GM23338 (cell line): ENCODE measurements around the gene WDR41. TPM values are rescaled to one million over a fixed set of nuclear protein-coding genes. Genes with fewer than 3 reads are reported as not detected.

Source experiments
- ATAC-seq: fragments of 200-7000 bp; cut with Tn5 transposase; 3 replicates; pipeline ENCODE4 v1.9.1; 2020
- DNase-seq: peaks from one replicate; pipeline ENCODE4 v3.0.0-alpha.2; 2015; ENCODE audit warnings: low spot score
- H2AFZ ChIP-seq: fragments of 200-600 bp; sonication (generic); 2 replicates; pipeline ENCODE4 v1.8.0; 2016; ENCODE audit warnings: antibody characterized with exemption, mild to moderate bottlenecking, moderate library complexity
- H3F3A ChIP-seq: fragments of 200-600 bp; sonication (generic); replicated peaks from 2 replicates; pipeline ENCODE4 v1.8.0; 2017; ENCODE audit warnings: antibody characterized with exemption, mixed run types, low read depth
- H3K27ac ChIP-seq: fragments of 200-600 bp; sonication (generic); 2 replicates; pipeline ENCODE4 v1.6.1; 2016; ENCODE audit warnings: low read depth
- H3K27me3 ChIP-seq: fragments of 200-600 bp; sonication (generic); 2 replicates; pipeline ENCODE4 v1.8.0; 2016; ENCODE audit warnings: mild to moderate bottlenecking, mixed run types, moderate library complexity; ENCODE audit not compliant: insufficient read depth
- H3K36me3 ChIP-seq: fragments of 200-600 bp; sonication (generic); 2 replicates; pipeline ENCODE4 v1.8.0; 2016; ENCODE audit warnings: mild to moderate bottlenecking; ENCODE audit not compliant: insufficient read depth
- H3K4me1 ChIP-seq: fragments of 200-600 bp; sonication (generic); 2 replicates; pipeline ENCODE4 v1.8.0; 2016; ENCODE audit warnings: mild to moderate bottlenecking, moderate library complexity; ENCODE audit not compliant: insufficient read depth
- H3K4me2 ChIP-seq: fragments of 200-600 bp; sonication (generic); 2 replicates; pipeline ENCODE4 v1.7.1; 2017; ENCODE audit warnings: mixed run types
- H3K4me3 ChIP-seq: fragments of 200-600 bp; sonication (generic); 2 replicates; pipeline ENCODE4 v1.6.1; 2016; ENCODE audit warnings: mixed run types
- H3K79me2 ChIP-seq: fragments of 200-600 bp; sonication (generic); replicated peaks from 2 replicates; pipeline ENCODE4 v1.8.0; 2017; ENCODE audit warnings: mild to moderate bottlenecking; ENCODE audit not compliant: insufficient read depth
- H3K9me2 ChIP-seq: fragments of 200-600 bp; sonication (generic); 2 replicates; pipeline ENCODE4 v1.8.0; 2017; ENCODE audit not compliant: insufficient read depth
- H4K20me1 ChIP-seq: fragments of 200-600 bp; sonication (generic); replicated peaks from 2 replicates; pipeline ENCODE4 v1.8.0; 2017; ENCODE audit warnings: mild to moderate bottlenecking; ENCODE audit not compliant: insufficient read depth
- H3K27ac Mint-ChIP-seq: 2 replicates; pipeline ENCODE4 v1.8.0; 2020; ENCODE audit warnings: inconsistent platforms, mild to moderate bottlenecking, moderate library complexity, mixed read lengths
- H3K27me3 Mint-ChIP-seq: 3 replicates; pipeline ENCODE4 v1.8.0; 2022; ENCODE audit warnings: low read depth, mild to moderate bottlenecking, moderate library complexity, mixed read lengths, inconsistent platforms; ENCODE audit not compliant: insufficient read depth, poor library complexity
- H3K36me3 Mint-ChIP-seq: 3 replicates; pipeline ENCODE4 v1.8.0; 2021; ENCODE audit warnings: low read depth, mild to moderate bottlenecking, inconsistent platforms, moderate library complexity, mixed read lengths
- H3K4me1 Mint-ChIP-seq: 3 replicates; pipeline ENCODE4 v1.8.0; 2020; ENCODE audit warnings: mild to moderate bottlenecking, inconsistent platforms, mixed read lengths
- H3K4me3 Mint-ChIP-seq: 3 replicates; pipeline ENCODE4 v1.8.0; 2021; ENCODE audit warnings: moderate library complexity, mild to moderate bottlenecking, inconsistent platforms, mixed read lengths
- H3K9me3 Mint-ChIP-seq: 3 replicates; pipeline ENCODE4 v1.8.0; 2020; ENCODE audit warnings: moderate library complexity, mild to moderate bottlenecking, inconsistent platforms, mixed read lengths
- CREB1 ChIP-seq: fragments of 250-450 bp; sonication (Bioruptor Pico); IDR thresholded peaks from 2 replicates; pipeline ENCODE4 v1.5.0; 2020; ENCODE audit warnings: low read depth, mild to moderate bottlenecking, moderate library complexity
- ETS1 ChIP-seq: IDR thresholded peaks from 2 replicates; pipeline ENCODE4 v1.6.1; 2016; ENCODE audit warnings: antibody characterized with exemption
- EZH2 ChIP-seq: fragments of 200-600 bp; sonication (generic); IDR thresholded peaks from one replicate; pipeline ENCODE4 v1.8.0; 2017; ENCODE audit warnings: antibody characterized with exemption, mild to moderate bottlenecking, low read depth; ENCODE audit not compliant: unreplicated experiment
- EZH2phosphoT487 ChIP-seq: fragments of 200-600 bp; sonication (generic); IDR thresholded peaks from one replicate; pipeline ENCODE4 v1.8.1; 2018; ENCODE audit warnings: antibody characterized with exemption; ENCODE audit not compliant: unreplicated experiment
- JUNB ChIP-seq: IDR thresholded peaks from one replicate; pipeline ENCODE4 v1.6.1; 2016; ENCODE audit warnings: antibody characterized with exemption; ENCODE audit not compliant: unreplicated experiment
- NANOG ChIP-seq: IDR thresholded peaks from 2 replicates; pipeline ENCODE4 v1.6.1; 2016; ENCODE audit warnings: antibody characterized with exemption, borderline replicate concordance
- POLR2AphosphoS5 ChIP-seq: IDR thresholded peaks from 2 replicates; pipeline ENCODE4 v1.6.1; 2016; ENCODE audit warnings: antibody characterized with exemption, low read depth
- REST ChIP-seq: IDR thresholded peaks from one replicate; pipeline ENCODE4 v1.6.1; 2018; ENCODE audit warnings: antibody characterized with exemption; ENCODE audit not compliant: unreplicated experiment
- STAT1 ChIP-seq: IDR thresholded peaks from one replicate; pipeline ENCODE4 v1.6.1; 2016; ENCODE audit warnings: antibody characterized with exemption; ENCODE audit not compliant: unreplicated experiment
- ZNF114 ChIP-seq: fragments of 250-450 bp; sonication (Bioruptor Pico); IDR thresholded peaks from 2 replicates; pipeline ENCODE4 v1.5.0; 2020; ENCODE audit warnings: mild to moderate bottlenecking, moderate library complexity
- ZNF331 ChIP-seq: fragments of 250-450 bp; sonication (Bioruptor Pico); IDR thresholded peaks from 2 replicates; pipeline ENCODE4 v1.5.0; 2020; ENCODE audit warnings: low read depth, mild to moderate bottlenecking, moderate library complexity
- polyA plus RNA-seq: library from polyadenylated mRNA; unstranded; fragments of >200 nt; fragmentation: Nextera tagmentation; extraction: Ambion mirVana; gene quantifications from 2 replicates; pipeline ENCODE4 v1.2.1, GENCODE V29; 2016
- total RNA-seq: library from RNA; depleted of rRNA; stranded (reverse); fragments of >200 nt; shearing (Covaris generic); gene quantifications from 2 replicates; pipeline ENCODE4 v1.2.3, GENCODE V29; 2014

WDR41 gene
- total and polyA plus RNA-seq, 2 experiments from 2014 or later = 19.1 to 40.4 TPM

- Mint-ChIP-seq H3K4me3 (no peak overlapping the region), H3K36me3 (no peaks in the 10 kb centered on the region), H3K27ac (no peak overlapping the region), H3K27me3 (no peaks in the 10 kb centered on the region), H3K4me1 (no peaks in the 10 kb centered on the region), H3K9me3 (no peaks in the 10 kb centered on the region)
- no peaks in the 10 kb centered on the region for H3K9me2 ChIP-seq
- H3K27ac ChIP-seq = no peak overlapping the region
- no peaks in the 10 kb centered on the region for H3K79me2 ChIP-seq
- H3K4me1 ChIP-seq = no peaks in the 10 kb centered on the region
- ATAC-seq (no peak), DNase-seq (no peak)
- TF ChIP-seq POLR2AphosphoS5 = no peak
- TF ChIP-seq STAT1 = no peak
- TF ChIP-seq JUNB = no peak
- no peak for TF ChIP-seq REST
- no peak for TF ChIP-seq EZH2phosphoT487
- TF ChIP-seq CREB1 (CRISPR knock-in tag) = no peak
- TF ChIP-seq ZNF331 = no peak
- no peak for TF ChIP-seq ETS1
- TF ChIP-seq EZH2 = no peak
- no peak for TF ChIP-seq ZNF114 (CRISPR knock-in tag)
- no peak for TF ChIP-seq NANOG
- H3K4me2 ChIP-seq = no peak overlapping the region
- H4K20me1 ChIP-seq = no peaks in the 10 kb centered on the region
- no peaks in the 10 kb centered on the region for H3F3A ChIP-seq
- no peak overlapping the region for H2AFZ ChIP-seq
- H3K4me3 ChIP-seq = no peak overlapping the region
- H3K27me3 ChIP-seq = no peaks in the 10 kb centered on the region
- H3K36me3 ChIP-seq = 0 out of 2 replicates have a peak, but pooled peaks cover 7% of the 10 kb centered on the region
These were observed 65.4 kb downstream of the WDR41 start for GRCh38 chr5:77426670-77427069.

GRCh38 chr5:77425998-77426659 lies 66.0 kb downstream of the WDR41 start:
- Histone ChIP-seq H3K4me2 (no peak overlapping the region), H3K27ac (no peak overlapping the region), H4K20me1 (no peaks in the 10 kb centered on the region), H3K36me3 (0 out of 2 replicates have a peak, but pooled peaks cover 7% of the 10 kb centered on the region), H2AFZ (no peak overlapping the region), H3K79me2 (no peaks in the 10 kb centered on the region), H3K4me3 (no peak overlapping the region), H3F3A (no peaks in the 10 kb centered on the region), H3K9me2 (no peaks in the 10 kb centered on the region), H3K4me1 (no peaks in the 10 kb centered on the region), H3K27me3 (no peaks in the 10 kb centered on the region)
- H3K4me1 Mint-ChIP-seq = no peaks in the 10 kb centered on the region
- TF ChIP-seq STAT1 (no peak), CREB1 (CRISPR knock-in tag) (no peak), REST (no peak), POLR2AphosphoS5 (no peak), ZNF114 (CRISPR knock-in tag) (no peak), JUNB (no peak)
- H3K36me3 Mint-ChIP-seq = no peaks in the 10 kb centered on the region
- no peak for DNase-seq
- no peak overlapping the region for H3K4me3 Mint-ChIP-seq
- ATAC-seq = no peak
- H3K27ac Mint-ChIP-seq = no peak overlapping the region
- H3K27me3 Mint-ChIP-seq = no peaks in the 10 kb centered on the region
- no peaks in the 10 kb centered on the region for H3K9me3 Mint-ChIP-seq
